Colonic mucosa (tissue), 4 donors: ENCODE results near the gene APOB. TPM values are rescaled to one million over a fixed set of nuclear protein-coding genes. Genes with fewer than 3 reads are reported as not detected.
"Not testable (repeated sequence)": the region's sequence is repeated elsewhere in the genome, so short reads cannot be mapped to it uniquely, and the experiment has no call there.

Experiments
- DNase-seq: peaks from one replicate; pipeline ENCODE4 v3.0.0-alpha.2; 2020
- H3K27ac ChIP-seq: fragments of 200-600 bp; one replicate; pipeline ENCODE4 v1.8.0; 2021
- H3K27me3 ChIP-seq: fragments of 200-600 bp; one replicate; pipeline ENCODE4 v1.8.0; 2021
- H3K36me3 ChIP-seq: fragments of 200-600 bp; one replicate; pipeline ENCODE4 v1.8.0; 2021
- H3K4me1 ChIP-seq: fragments of 200-600 bp; one replicate; pipeline ENCODE4 v1.8.0; 2021; ENCODE audit warnings: mild to moderate bottlenecking
- H3K4me3 ChIP-seq: fragments of 200-600 bp; one replicate; pipeline ENCODE4 v1.8.0; 2021
- H3K9ac ChIP-seq, 2 donors: one replicate each; pipeline ENCODE4 v1.7.0; 2013; ENCODE audit warnings: control low read depth in 2 of 2, low read depth in 2 of 2, low read length in 2 of 2
- H3K9me3 ChIP-seq: fragments of 200-600 bp; one replicate; pipeline ENCODE4 v1.8.0; 2021
- CTCF ChIP-seq: fragments of 200-600 bp; IDR thresholded peaks from one replicate; pipeline ENCODE4 v1.8.0; 2022; ENCODE audit warnings: antibody characterized with exemption, mild to moderate bottlenecking
- intact Hi-C: fragments of 100-400 bp; cut with DNase I; formaldehyde crosslinking; loops from one replicate; pipeline ENCODE4 v1.14.1; 2022
- total RNA-seq, 2 donors: library from RNA; stranded (reverse); fragmentation: NEBNext Ultra II Directional in 1 of 2; extraction: Animal tissue kit (Norgen Biotek cat#: 25700) in 1 of 2; gene quantifications; one replicate each; pipeline ENCODE4 v1.2.1, GENCODE V29; 2021
- donor health status: healthy.
- donor health status: DM: no; HTN: no; CAD: no.
- donor health status: DM: no; HTN: no; CAD: no.

The APOB gene
- total RNA-seq, 2 donors from 2014 or later = 1.0 to 3.3 TPM

GRCh38 chr2:21033237-21034155 lies 10.4 kb downstream of the APOB start:
- Histone ChIP-seq H3K27me3 (no peaks in the 10 kb centered on the region), H3K4me1 (no peaks in the 10 kb centered on the region), H3K9ac (no peak overlapping the region), H3K9me3 (no peaks in the 10 kb centered on the region), H3K4me3 (no peak overlapping the region), H3K36me3 (no peaks in the 10 kb centered on the region), H3K27ac (no peak overlapping the region)
- DNase-seq = no peak
- no peak for TF ChIP-seq CTCF
- intact Hi-C loops = no loop called here

GRCh38 chr2:21032338-21033236 lies 11.3 kb downstream of the APOB start:
- Histone ChIP-seq H3K27me3 (no peaks in the 10 kb centered on the region), H3K27ac (no peak overlapping the region), H3K4me3 (no peak overlapping the region), H3K9ac (no peak overlapping the region), H3K4me1 (no peaks in the 10 kb centered on the region), H3K36me3 (no peaks in the 10 kb centered on the region), H3K9me3 (no peaks in the 10 kb centered on the region)
- TF ChIP-seq CTCF = no peak
- no peak for DNase-seq
- intact Hi-C loops = no loop called here

GRCh38 chr2:21030983-21031968 lies 12.6 kb downstream of the APOB start:
- no peaks in the 10 kb centered on the region for H3K4me1 ChIP-seq
- TF ChIP-seq CTCF = no peak
- H3K9me3 ChIP-seq = no peaks in the 10 kb centered on the region
- intact Hi-C loops = no loop called here
- H3K27me3 ChIP-seq = no peaks in the 10 kb centered on the region
- no peak overlapping the region for H3K9ac ChIP-seq
- no peak overlapping the region for H3K27ac ChIP-seq
- no peaks in the 10 kb centered on the region for H3K36me3 ChIP-seq
- H3K4me3 ChIP-seq = no peak overlapping the region
- no peak for DNase-seq

- H3K9me3 ChIP-seq = no peaks in the 10 kb centered on the region
- intact Hi-C loops = no loop called here
- TF ChIP-seq CTCF = no peak
These were observed 14.4 kb downstream of the APOB start for GRCh38 chr2:21029519-21029918.

GRCh38 chr2:21028951-21029350 lies 14.9 kb downstream of the APOB start:
- DNase-seq, H3K4me1 ChIP-seq, intact Hi-C loops, H3K9me3 ChIP-seq, H3K9ac ChIP-seq, H3K36me3 ChIP-seq, H3K4me3 ChIP-seq, H3K27ac ChIP-seq, H3K27me3 ChIP-seq: not testable (repeated sequence)

More at GRCh38 chr2:21029519-21029918, 14.4 kb downstream of the APOB start:
- DNase-seq = no peak
- Histone ChIP-seq H3K27ac (no peak overlapping the region), H3K36me3 (no peaks in the 10 kb centered on the region), H3K4me3 (no peak overlapping the region), H3K9ac (no peak overlapping the region), H3K27me3 (no peaks in the 10 kb centered on the region), H3K4me1 (no peaks in the 10 kb centered on the region)
